ENCODE results near the gene PARVA.

DNA sequence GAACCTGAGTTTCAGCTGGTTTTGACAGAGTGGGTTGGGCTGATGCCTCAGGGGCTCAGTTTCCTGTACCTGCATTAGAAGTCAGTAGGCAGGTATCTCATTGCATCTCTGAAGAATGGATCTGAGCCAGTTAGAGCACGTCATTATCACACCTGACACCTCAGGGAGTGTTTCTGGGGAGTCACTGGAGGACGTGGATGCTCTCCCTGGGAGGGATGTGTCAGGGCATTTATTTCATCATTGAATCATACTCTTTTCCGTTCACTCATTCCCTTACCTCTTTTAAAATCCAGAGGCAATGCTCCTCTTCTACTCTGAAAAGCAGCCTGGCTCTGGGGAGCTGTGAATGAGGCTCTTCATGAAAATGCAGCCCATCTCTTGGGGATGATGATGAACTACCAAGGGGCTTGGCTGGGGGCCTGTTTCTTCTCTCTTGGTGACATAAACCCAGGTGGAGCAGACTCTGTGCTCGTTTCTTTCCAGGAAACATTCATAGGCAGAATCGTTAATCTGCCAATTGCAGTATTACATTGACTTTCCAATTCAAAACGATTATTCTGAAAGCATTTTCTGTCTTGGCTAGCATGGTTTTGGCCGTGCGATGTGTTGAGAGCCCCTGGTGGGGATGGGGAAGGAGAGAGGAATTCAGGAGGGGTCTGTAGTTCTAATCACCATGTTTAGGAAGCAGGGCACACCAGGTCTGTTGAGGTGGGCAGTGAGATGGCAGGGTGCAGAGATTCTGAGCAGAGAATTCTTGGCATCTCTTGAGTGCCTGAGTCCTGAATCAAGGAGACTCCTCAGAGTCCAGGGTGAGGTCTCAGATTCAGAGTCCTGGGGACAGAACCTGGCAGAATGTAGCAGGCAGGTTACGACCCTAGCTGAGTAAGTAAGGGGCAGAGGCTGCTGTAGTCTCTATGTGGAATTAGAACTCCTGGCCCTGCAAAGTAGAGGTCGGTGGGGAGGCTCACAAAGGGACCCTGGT is 12.6 kb downstream of the PARVA start:
- no peak for TF ChIP-seq BACH2 (CRISPR knock-in tag; IDR thresholded peaks at IDR 0.05; ENCODE audit: borderline replicate concordance)
- no peak for TF ChIP-seq GLIS3 (CRISPR knock-in tag; IDR thresholded peaks at IDR 0.05)
- no peak for TF ChIP-seq ZFP30 (CRISPR knock-in tag; IDR thresholded peaks at IDR 0.05)
- no peak for TF ChIP-seq OSR1 (CRISPR knock-in tag; IDR thresholded peaks at IDR 0.05)
- TF ChIP-seq ZNF8 (CRISPR knock-in tag; IDR thresholded peaks at IDR 0.05): no peak
- TF ChIP-seq PATZ1 (CRISPR knock-in tag; IDR thresholded peaks at IDR 0.05; ENCODE audit: borderline replicate concordance): no peak
- TF ChIP-seq SNAI2 (CRISPR knock-in tag; IDR thresholded peaks at IDR 0.05): no peak
- TF ChIP-seq RARB (CRISPR knock-in tag; IDR thresholded peaks at IDR 0.05): no peak
- TF ChIP-seq TSHZ2 (CRISPR knock-in tag; IDR thresholded peaks at IDR 0.05): no peak
- TF ChIP-seq, protein P1, sequence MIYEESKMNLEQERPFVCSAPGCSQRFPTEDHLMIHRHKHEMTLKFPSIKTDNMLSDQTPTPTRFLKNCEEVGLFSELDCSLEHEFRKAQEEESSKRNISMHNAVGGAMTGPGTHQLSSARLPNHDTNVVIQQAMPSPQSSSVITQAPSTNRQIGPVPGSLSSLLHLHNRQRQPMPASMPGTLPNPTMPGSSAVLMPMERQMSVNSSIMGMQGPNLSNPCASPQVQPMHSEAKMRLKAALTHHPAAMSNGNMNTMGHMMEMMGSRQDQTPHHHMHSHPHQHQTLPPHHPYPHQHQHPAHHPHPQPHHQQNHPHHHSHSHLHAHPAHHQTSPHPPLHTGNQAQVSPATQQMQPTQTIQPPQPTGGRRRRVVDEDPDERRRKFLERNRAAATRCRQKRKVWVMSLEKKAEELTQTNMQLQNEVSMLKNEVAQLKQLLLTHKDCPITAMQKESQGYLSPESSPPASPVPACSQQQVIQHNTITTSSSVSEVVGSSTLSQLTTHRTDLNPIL (CRISPR knock-in tag; IDR thresholded peaks at IDR 0.05; ENCODE audit: low read depth): no peak
- no peak for TF ChIP-seq ISL1 (CRISPR knock-in tag; IDR thresholded peaks at IDR 0.05)
- TF ChIP-seq POU6F1 (CRISPR knock-in tag; IDR thresholded peaks at IDR 0.05; ENCODE audit: borderline replicate concordance, low read depth): no peak
- no peak for TF ChIP-seq ZNF565 (CRISPR knock-in tag; conservative IDR thresholded peaks at IDR 0.05; ENCODE audit: low read depth)
- TF ChIP-seq CSRNP3 (CRISPR knock-in tag; IDR thresholded peaks at IDR 0.05): no peak
